GM12878 (cell line): Measurements from ENCODE around the gene COL4A4.

Experiments
- REST ChIP-seq: IDR thresholded peaks from 2 replicates; pipeline ENCODE4 v1.6.1; 2012; ENCODE audit warnings: mild to moderate bottlenecking, low read depth, low read length
- TF ChIP-seq, protein P1 (sequence below), 3 experiments: IDR thresholded peaks in 2 of 3; conservative IDR thresholded peaks in 1 of 3; 2 replicates each; pipeline ENCODE4 v1.5.1; 2011; ENCODE audit warnings: low read depth in 3 of 3, low read length in 3 of 3, mild to moderate bottlenecking in 3 of 3, control low read depth in 2 of 3, moderate library complexity in 2 of 3, inconsistent platforms in 1 of 3, mixed read lengths in 1 of 3; ENCODE audit not compliant: control insufficient read depth in 2 of 3, insufficient read depth in 1 of 3; ENCODE audit errors: extremely low read depth in 1 of 3
- TF ChIP-seq, protein P2 (sequence below): IDR thresholded peaks from 2 replicates; pipeline ENCODE4 v1.6.1; 2012; ENCODE audit warnings: low read length, inconsistent platforms

DNA sequence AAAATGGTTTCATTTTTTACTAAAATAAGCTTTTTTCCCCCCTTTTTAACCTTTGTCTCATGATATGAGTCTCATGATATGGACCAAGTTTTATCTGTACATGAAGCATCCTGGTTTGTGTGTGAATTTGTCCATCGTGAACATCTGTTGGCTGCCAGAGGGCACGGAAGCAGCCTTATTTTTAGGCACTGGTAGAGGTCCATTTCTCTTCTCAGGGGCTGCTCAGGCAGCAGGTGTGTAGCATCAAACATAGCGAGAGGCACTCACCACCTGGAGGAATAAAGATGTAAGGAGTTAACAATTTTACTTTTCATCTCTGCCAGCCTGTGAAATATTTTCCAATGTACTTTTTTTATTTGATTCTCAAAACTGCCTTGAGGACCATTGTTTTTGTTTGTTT, 193.6 kb downstream of the COL4A4 start:
- TF ChIP-seq, protein P1, sequence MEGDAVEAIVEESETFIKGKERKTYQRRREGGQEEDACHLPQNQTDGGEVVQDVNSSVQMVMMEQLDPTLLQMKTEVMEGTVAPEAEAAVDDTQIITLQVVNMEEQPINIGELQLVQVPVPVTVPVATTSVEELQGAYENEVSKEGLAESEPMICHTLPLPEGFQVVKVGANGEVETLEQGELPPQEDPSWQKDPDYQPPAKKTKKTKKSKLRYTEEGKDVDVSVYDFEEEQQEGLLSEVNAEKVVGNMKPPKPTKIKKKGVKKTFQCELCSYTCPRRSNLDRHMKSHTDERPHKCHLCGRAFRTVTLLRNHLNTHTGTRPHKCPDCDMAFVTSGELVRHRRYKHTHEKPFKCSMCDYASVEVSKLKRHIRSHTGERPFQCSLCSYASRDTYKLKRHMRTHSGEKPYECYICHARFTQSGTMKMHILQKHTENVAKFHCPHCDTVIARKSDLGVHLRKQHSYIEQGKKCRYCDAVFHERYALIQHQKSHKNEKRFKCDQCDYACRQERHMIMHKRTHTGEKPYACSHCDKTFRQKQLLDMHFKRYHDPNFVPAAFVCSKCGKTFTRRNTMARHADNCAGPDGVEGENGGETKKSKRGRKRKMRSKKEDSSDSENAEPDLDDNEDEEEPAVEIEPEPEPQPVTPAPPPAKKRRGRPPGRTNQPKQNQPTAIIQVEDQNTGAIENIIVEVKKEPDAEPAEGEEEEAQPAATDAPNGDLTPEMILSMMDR (IDR thresholded peaks at IDR 0.05 in 2 of 3, conservative IDR thresholded peaks at IDR 0.05 in 1 of 3; ENCODE audit: control insufficient read depth in 2 of 3, extremely low read depth in 1 of 3, insufficient read depth in 1 of 3, low read depth in 3 of 3, low read length in 3 of 3), result no peak
- TF ChIP-seq, protein P2, sequence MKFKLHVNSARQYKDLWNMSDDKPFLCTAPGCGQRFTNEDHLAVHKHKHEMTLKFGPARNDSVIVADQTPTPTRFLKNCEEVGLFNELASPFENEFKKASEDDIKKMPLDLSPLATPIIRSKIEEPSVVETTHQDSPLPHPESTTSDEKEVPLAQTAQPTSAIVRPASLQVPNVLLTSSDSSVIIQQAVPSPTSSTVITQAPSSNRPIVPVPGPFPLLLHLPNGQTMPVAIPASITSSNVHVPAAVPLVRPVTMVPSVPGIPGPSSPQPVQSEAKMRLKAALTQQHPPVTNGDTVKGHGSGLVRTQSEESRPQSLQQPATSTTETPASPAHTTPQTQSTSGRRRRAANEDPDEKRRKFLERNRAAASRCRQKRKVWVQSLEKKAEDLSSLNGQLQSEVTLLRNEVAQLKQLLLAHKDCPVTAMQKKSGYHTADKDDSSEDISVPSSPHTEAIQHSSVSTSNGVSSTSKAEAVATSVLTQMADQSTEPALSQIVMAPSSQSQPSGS, result no peak; the same call in 1 of the 2 replicates
- no peak for TF ChIP-seq REST
